ENCODE data around the gene DCLK1. TPM values are rescaled to one million over a fixed set of nuclear protein-coding genes. Genes with fewer than 3 reads are reported as not detected.

DCLK1 gene
- total RNA-seq, 1 experiment from 2014 or later = 0.10 TPM

- Histone ChIP-seq H3K27me3 (ENCODE audit: insufficient read depth, low read length) (no peaks in the 10 kb centered on the region), H3K27ac (ENCODE audit: low read depth, low read length) (no peak overlapping the region), H3K4me2 (ENCODE audit: low read length) (no peak overlapping the region), H3K4me1 (ENCODE audit: control insufficient read depth in 1 of 2, insufficient read depth in 2 of 2, low read length in 2 of 2) (no peaks in the 10 kb centered on the region), H3K79me2 (ENCODE audit: insufficient read depth, low read length) (no peaks in the 10 kb centered on the region), H3K4me3 (replicated peaks in 1 of 2; ENCODE audit: low read depth in 1 of 2, low read length in 2 of 2) (no peak overlapping the region), H3K9me2 (ENCODE audit: insufficient read depth) (no peaks in the 10 kb centered on the region), H3K36me3 (ENCODE audit: control insufficient read depth in 1 of 2, insufficient read depth in 2 of 2, low read length in 2 of 2) (no peaks in the 10 kb centered on the region), H3K9ac (ENCODE audit: low read length) (no peak overlapping the region), H3K9me3 (ENCODE audit: control insufficient read depth in 1 of 2, insufficient read depth in 1 of 2, low read depth in 1 of 2, low read length in 2 of 2) (peaks cover 15 to 17% of the 10 kb centered on the region in 2 experiments; a peak in 2 of 4 replicates), H4K20me1 (ENCODE audit: insufficient read depth) (no peaks in the 10 kb centered on the region), H2AFZ (ENCODE audit: low read depth, low read length, poor library complexity, severe bottlenecking) (no peak overlapping the region)
- intact Hi-C loops (cut with micrococcal nuclease) = no loop called here
- BruUV-seq (replicated peaks) = no TSS peak
- ChIA-PET POLR2A (no interaction called here), CTCF (no interaction called here), RAD21 (ENCODE audit: low non-redundant PET in 1 of 2, low total read pairs in 2 of 2, uncharacterized antibody in 2 of 2, unreplicated experiment in 2 of 2) (no interaction called here)
- TF ChIP-seq ZBTB33 (IDR thresholded peaks at IDR 0.05; ENCODE audit: extremely low read depth, insufficient replicate concordance, low read length) = no peak
- no peak for TF ChIP-seq REST (IDR thresholded peaks at IDR 0.05; ENCODE audit: low read depth)
- no peak for TF ChIP-seq EZH2 (IDR thresholded peaks at IDR 0.05)
- TF ChIP-seq TCF7L2 (IDR thresholded peaks at IDR 0.05; ENCODE audit: borderline replicate concordance, extremely low read depth, insufficient read depth, insufficient read length) = no peak
- no peak for TF ChIP-seq EZH2phosphoT487 (IDR thresholded peaks at IDR 0.05; ENCODE audit: borderline replicate concordance)
- TF ChIP-seq RAD21 (IDR thresholded peaks at IDR 0.05; ENCODE audit: low read depth) = no peak
- no peak for TF ChIP-seq JUND (IDR thresholded peaks at IDR 0.05)
- no peak for TF ChIP-seq FOSL1 (IDR thresholded peaks at IDR 0.05; ENCODE audit: low read depth)
- no peak for TF ChIP-seq YY1 (IDR thresholded peaks at IDR 0.05; ENCODE audit: extremely low read depth, insufficient replicate concordance, low read depth, low read length)
- no peak for TF ChIP-seq POLR2A (IDR thresholded peaks at IDR 0.05; ENCODE audit: borderline replicate concordance, extremely low read depth, insufficient read depth, insufficient read length)
- no peak for TF ChIP-seq ZNF274 (IDR thresholded peaks at IDR 0.05; ENCODE audit: low read depth, low read length)
- no peak for TF ChIP-seq EGR1 (IDR thresholded peaks at IDR 0.05; ENCODE audit: low read depth)
- TF ChIP-seq POLR2AphosphoS5 (IDR thresholded peaks at IDR 0.05; ENCODE audit: low read depth, low read length) = no peak
- no peak for TF ChIP-seq ATF3 (IDR thresholded peaks at IDR 0.05)
- TF ChIP-seq MAX (IDR thresholded peaks at IDR 0.05) = no peak
- DNase-seq (ENCODE audit: low read depth, low spot score) (no peak), ATAC-seq (no peak)
These were observed 15.5 kb upstream of the DCLK1 start for GRCh38 chr13:36146511-36147269.
